Muscle of leg (tissue), 11 donors: ENCODE measurements around the gene MOGAT3. TPM values are rescaled to one million over a fixed set of nuclear protein-coding genes. Genes with fewer than 3 reads are reported as not detected.

Experiments
- DNase-seq: peaks from one replicate; pipeline ENCODE4 v3.0.0; 2013
- H3K27ac ChIP-seq: one replicate; pipeline ENCODE4 v1.5.1; 2013; ENCODE audit warnings: mild to moderate bottlenecking, low read length, control low read depth
- H3K27me3 ChIP-seq: one replicate; pipeline ENCODE4 v1.6.1; 2013; ENCODE audit warnings: low read length; ENCODE audit not compliant: control insufficient read depth, insufficient read depth
- H3K36me3 ChIP-seq: one replicate; pipeline ENCODE4 v1.6.1; 2013; ENCODE audit warnings: low read length; ENCODE audit not compliant: control insufficient read depth, insufficient read depth
- H3K4me1 ChIP-seq: one replicate; pipeline ENCODE4 v1.6.1; 2013; ENCODE audit warnings: low read length; ENCODE audit not compliant: control insufficient read depth, insufficient read depth
- H3K4me3 ChIP-seq: one replicate; pipeline ENCODE4 v1.5.1; 2013; ENCODE audit warnings: low read length, control low read depth
- H3K9me3 ChIP-seq: replicated peaks from 2 replicates; pipeline ENCODE4 v1.6.1; 2013; ENCODE audit warnings: low read depth, low read length; ENCODE audit not compliant: control insufficient read depth
- WGBS: methylation state at CpG from one replicate; pipeline ENCODE4 v1.1.5; 2013; ENCODE audit warnings: missing lambda C conversion rate; ENCODE audit not compliant: insufficient coverage; 5-methylcytosine and 5-hydroxymethylcytosine counted together
- polyA plus RNA-seq, 8 donors: library from polyadenylated mRNA; unstranded; fragments of 120-200 nt; gene quantifications; one replicate each; pipeline versions ENCODE4 v1.2.1 to v1.2.3, GENCODE V29; 2013; ENCODE audit warnings: inconsistent platforms in 1 of 8, low replicate concordance in 1 of 8; ENCODE audit not compliant: insufficient read length in 8 of 8, insufficient read depth in 1 of 8
- total RNA-seq: library from RNA; stranded (reverse); fragments of 120-200 nt; gene quantifications from one replicate; pipeline ENCODE4 v1.2.4, GENCODE V29; 2013

Gene MOGAT3
- total and polyA plus RNA-seq, 9 donors = 0.10 to 2.4 (median 0.51) TPM; not detected in 6

- no peak overlapping the region for H3K4me3 ChIP-seq
- peaks cover 39% of the 10 kb centered on the region for H3K4me1 ChIP-seq
- no peak for DNase-seq
- H3K27me3 ChIP-seq = peaks cover 99% of the 10 kb centered on the region
- no peak overlapping the region for H3K27ac ChIP-seq
- H3K36me3 ChIP-seq = no peaks in the 10 kb centered on the region
- no peaks in the 10 kb centered on the region for H3K9me3 ChIP-seq
- 2% methylated on average over 5 of the region's 12 CpGs for WGBS
Observed at GRCh38 chr7:101167645-101168411, 33.0 kb downstream of the MOGAT3 start.

- no peaks in the 10 kb centered on the region for H3K36me3 ChIP-seq
- 0% methylated on average over 11 of the region's 19 CpGs for WGBS
- H3K4me1 ChIP-seq = peaks cover 36% of the 10 kb centered on the region
- no peak overlapping the region for H3K27ac ChIP-seq
- H3K4me3 ChIP-seq = no peak overlapping the region
- peaks cover 98% of the 10 kb centered on the region for H3K27me3 ChIP-seq
- H3K9me3 ChIP-seq = no peaks in the 10 kb centered on the region
- no peak for DNase-seq
Observed at GRCh38 chr7:101166909-101167644, 33.8 kb downstream of the MOGAT3 start.

- Histone ChIP-seq H3K27me3 (peaks cover 98% of the 10 kb centered on the region), H3K4me1 (peaks cover 32% of the 10 kb centered on the region)
Observed at GRCh38 chr7:101166648-101166908, 34.3 kb downstream of the MOGAT3 start.

GRCh38 chr7:101165958-101166647 is 34.7 kb downstream of the MOGAT3 start:
- Histone ChIP-seq H3K4me3 (no peak overlapping the region), H3K27me3 (peaks cover 94% of the 10 kb centered on the region), H3K27ac (no peak overlapping the region), H3K9me3 (no peaks in the 10 kb centered on the region), H3K36me3 (no peaks in the 10 kb centered on the region), H3K4me1 (peaks cover 32% of the 10 kb centered on the region)
- DNase-seq = no peak
- under 1% methylated on average over 26 of the region's 38 CpGs for WGBS

More at GRCh38 chr7:101166648-101166908, 34.3 kb downstream of the MOGAT3 start:
- Histone ChIP-seq H3K27ac (no peak overlapping the region), H3K36me3 (no peaks in the 10 kb centered on the region), H3K9me3 (no peaks in the 10 kb centered on the region), H3K4me3 (no peak overlapping the region)
- no peak for DNase-seq
- 0% methylated on average over 7 of the region's 11 CpGs for WGBS

GRCh38 chr7:101165075-101165957 is 35.5 kb downstream of the MOGAT3 start, which contains the start of gene VGF:
TSS of gene VGF (minus strand) at chr7:101165569. CDS start at chr7:101164843, 726 bp downstream.
- 1% methylated on average over 65 of the region's 74 CpGs for WGBS
- peak; percentile 94 for DNase-seq
- Histone ChIP-seq H3K27ac (no peak within 1 kb of the TSS), H3K9me3 (no peaks in the 10 kb centered on the region), H3K36me3 (peaks cover 4% of the 10 kb centered on the region), H3K4me3 (no peak within 1 kb of the TSS), H3K27me3 (peaks cover 86% of the 10 kb centered on the region), H3K4me1 (peaks cover 32% of the 10 kb centered on the region)

- Histone ChIP-seq H3K27ac (no peak overlapping the region), H3K4me3 (no peak overlapping the region)
- peak; percentile 53 for DNase-seq
Observed at GRCh38 chr7:101164071-101164840, 36.6 kb downstream of the MOGAT3 start.

GRCh38 chr7:101163279-101164070 is 37.4 kb downstream of the MOGAT3 start:
- under 1% methylated on average over 73 of the region's 92 CpGs for WGBS

More at GRCh38 chr7:101164071-101164840, 36.6 kb downstream of the MOGAT3 start:
- under 1% methylated on average over 70 of the region's 75 CpGs for WGBS
- Histone ChIP-seq H3K4me1 (peaks cover 32% of the 10 kb centered on the region), H3K36me3 (peaks cover 14% of the 10 kb centered on the region), H3K9me3 (no peaks in the 10 kb centered on the region), H3K27me3 (peaks cover 76% of the 10 kb centered on the region)

GRCh38 chr7:101162551-101163278 is 38.1 kb downstream of the MOGAT3 start:
- WGBS = under 1% methylated on average over 34 of the region's 74 CpGs

More at GRCh38 chr7:101163279-101164070, 37.4 kb downstream of the MOGAT3 start:
- peaks cover 32% of the 10 kb centered on the region for H3K4me1 ChIP-seq
- peak overlapping the region; percentile 17 for H3K4me3 ChIP-seq
- no peak overlapping the region for H3K27ac ChIP-seq
- no peaks in the 10 kb centered on the region for H3K9me3 ChIP-seq
- H3K36me3 ChIP-seq = peaks cover 21% of the 10 kb centered on the region
- H3K27me3 ChIP-seq = peaks cover 68% of the 10 kb centered on the region
- no peak for DNase-seq

More at GRCh38 chr7:101162551-101163278, 38.1 kb downstream of the MOGAT3 start:
- DNase-seq = peak; percentile 54
- Histone ChIP-seq H3K36me3 (peaks cover 24% of the 10 kb centered on the region), H3K4me1 (peaks cover 32% of the 10 kb centered on the region), H3K27ac (no peak overlapping the region), H3K27me3 (peaks cover 60% of the 10 kb centered on the region), H3K9me3 (no peaks in the 10 kb centered on the region), H3K4me3 (no peak overlapping the region)
